Measurements from ENCODE around the gene TUBAL3.
"Not testable (repeated sequence)": the region's sequence is repeated elsewhere in the genome, so short reads cannot be mapped to it uniquely, and the experiment has no call there.

TUBAL3 gene

DNA sequence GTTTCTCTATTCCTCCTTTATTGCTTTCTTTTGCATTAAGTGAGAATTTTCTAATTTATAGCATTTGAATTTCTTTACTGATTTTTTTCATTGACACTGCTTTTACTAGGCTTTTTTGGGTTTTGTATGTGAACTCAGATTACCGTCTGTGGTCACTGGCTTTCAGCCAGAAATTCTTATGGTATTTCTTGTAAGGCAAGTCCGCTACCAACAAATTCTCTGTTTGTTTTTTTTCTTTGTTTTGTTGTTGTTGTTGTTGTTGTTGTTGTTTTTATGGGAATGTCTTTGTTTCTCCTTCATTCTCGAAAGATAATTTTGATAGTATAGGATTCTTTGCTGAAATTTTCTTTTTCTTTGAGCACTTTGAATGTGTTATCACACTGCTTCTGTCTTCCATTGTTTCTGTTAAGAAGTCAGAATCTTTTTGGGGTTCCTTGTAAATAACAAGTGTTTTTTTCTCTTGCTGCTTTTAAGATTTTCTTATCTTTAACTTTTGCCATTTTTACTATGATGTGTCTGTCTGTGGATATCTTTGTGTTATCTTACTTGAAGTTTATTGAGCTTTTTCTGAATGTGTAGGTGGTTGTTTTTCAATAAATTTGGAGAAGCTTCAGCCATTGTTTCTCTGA lies 15.0 kb upstream of the TUBAL3 start:
- DNase-seq: no peak

- DNase-seq: no peak
Observed at GRCh38 chr10:5418584-5418983, 14.0 kb upstream of the TUBAL3 start.

GRCh38 chr10:5416981-5417380 lies 12.4 kb upstream of the TUBAL3 start:
- DNase-seq: no peak

DNA sequence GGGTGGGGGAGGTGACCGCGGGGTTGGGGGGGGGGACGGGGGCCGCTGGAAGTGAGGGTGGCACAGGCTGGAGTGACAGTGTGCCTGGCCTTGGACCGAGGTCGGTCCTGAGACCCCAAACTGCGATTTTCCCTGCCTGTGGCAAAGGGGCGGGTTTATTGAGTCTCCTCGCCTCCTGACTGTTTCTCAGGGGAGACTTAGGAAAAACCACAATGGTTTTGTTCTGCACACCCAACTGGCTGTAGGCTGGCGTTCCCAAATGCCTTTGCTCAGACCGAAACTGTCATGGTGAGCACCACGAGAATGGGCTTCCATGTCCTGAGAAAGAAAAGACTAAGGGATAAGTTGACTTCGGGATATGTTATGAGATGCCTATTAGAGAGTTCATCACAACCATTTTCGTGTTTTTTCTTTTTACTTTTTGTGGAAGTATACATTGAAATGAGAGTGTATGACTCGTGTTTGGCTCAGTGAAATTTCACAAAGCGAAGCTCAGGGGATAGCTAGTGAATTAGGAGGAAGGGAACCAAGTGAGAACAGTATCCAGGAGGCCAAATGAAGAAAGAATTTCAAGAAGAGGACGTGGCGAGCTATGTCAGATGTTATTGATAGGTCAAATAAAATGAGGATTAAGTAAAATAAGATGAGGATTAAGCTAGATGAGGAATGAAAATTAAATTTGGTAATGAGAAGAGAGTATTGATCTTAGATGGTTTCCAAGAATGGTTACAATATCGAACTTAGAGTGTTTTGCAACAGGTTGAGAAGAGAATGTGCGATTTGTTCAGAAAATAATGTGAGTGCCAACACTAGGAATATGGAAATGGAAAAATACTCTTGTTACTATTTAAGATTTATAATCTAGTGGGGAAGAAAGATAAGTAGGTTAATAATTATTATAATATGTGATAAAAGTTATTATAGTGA lies 8.6 kb upstream of the TUBAL3 start:
- no peak for DNase-seq

DNA sequence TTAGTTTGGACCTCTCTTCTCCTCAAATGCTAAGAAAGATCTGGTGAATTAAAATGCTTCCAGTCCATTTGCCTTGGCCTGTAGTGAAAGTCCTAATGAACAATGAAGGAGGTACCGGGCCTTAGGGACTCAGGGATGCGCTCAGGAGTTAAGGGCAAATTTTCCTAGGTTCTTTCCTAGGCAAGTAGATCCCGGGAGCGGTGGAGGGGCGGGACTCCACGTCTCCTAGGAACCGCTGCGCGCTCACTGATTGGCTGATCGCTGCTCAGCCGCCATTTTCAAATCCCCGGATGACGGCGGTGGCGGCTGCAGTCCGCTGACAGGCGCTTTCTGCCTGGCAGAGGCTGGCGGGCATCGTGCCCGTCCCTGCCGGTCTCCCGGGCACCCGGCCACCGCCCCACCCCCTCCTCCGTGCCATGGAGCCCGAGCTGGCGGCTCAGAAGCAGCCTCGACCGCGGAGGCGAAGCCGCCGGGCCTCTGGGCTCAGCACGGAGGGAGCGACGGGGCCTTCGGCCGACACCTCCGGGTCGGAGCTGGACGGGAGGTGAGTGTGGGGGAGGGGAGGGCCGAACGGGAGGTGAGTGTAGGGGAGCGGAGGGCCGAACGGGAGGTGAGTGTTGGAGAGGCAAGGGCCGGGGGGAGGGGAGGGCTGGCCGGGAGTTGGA lies 7.8 kb upstream of the TUBAL3 start, which contains the start of gene NET1:
Gene NET1, plus strand, starts transcription at position 281 of the 665 bp plus-strand sequence. Its CDS starts 136 bp downstream, at position 417.
- peak; percentile 51 for DNase-seq

DNA sequence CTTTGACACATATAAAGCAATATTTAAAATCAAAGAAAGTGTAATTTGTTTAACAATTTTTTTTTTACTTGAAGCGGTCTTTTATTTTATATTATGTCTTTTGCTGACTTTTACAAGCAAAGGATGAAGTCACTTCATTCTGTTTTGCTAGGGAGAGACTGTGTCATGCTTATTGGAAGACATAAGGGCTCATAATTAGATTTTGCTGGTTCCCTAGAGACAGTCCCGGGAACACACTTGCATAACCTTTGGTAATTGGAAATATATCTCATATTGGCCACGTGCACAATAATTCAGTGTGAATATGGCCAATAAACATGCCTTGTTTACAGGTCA lies 7.3 kb upstream of the TUBAL3 start:
- DNase-seq: no peak

DNA sequence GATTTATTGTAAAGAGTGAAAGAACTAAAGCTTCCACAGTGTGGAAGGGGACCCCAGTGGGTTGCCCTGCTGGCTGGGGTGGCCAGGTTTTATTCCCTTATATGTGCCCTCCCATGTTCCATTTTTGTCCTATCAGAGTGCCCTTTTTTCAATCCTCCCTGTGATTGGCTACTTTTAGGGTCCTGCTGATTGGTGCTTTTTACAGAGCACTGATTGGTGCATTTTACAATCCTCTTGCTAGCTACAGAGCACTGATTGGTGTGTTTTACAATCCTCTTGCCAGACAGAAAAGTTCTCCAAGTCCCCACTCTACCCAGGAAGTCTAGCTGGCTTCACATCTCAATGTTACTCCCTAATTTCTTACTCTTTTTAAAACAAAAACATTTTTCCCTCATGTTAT lies 6.2 kb upstream of the TUBAL3 start:
- not testable (repeated sequence) for DNase-seq

DNA sequence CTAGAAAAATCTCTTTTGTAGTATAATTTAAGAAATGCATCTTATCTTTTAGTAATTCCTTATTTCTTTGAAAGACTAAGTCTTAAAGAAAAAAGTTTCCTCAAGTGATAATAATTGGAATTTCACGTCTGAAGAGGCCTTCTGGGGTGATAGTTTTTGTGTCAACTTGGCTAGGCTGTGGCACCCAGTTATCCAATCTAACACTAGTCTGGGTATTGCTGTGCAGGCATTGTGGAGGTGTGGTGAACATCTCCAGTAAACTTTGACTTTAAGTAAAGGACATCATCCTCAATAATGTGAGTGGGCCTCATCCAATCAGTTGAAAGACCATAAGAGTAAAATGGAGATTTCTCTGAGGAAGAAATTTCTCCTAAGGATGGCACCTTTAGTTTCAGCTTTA lies 2.3 kb upstream of the TUBAL3 start:
- no peak for DNase-seq

GRCh38 chr10:5402798-5403197 lies 1.8 kb downstream of the TUBAL3 start:
- DNase-seq: no peak

- no peak for DNase-seq
Observed at GRCh38 chr10:5400468-5401240, 4.0 kb downstream of the TUBAL3 start.

GRCh38 chr10:5399332-5399731 lies 5.3 kb downstream of the TUBAL3 start:
- no peak for DNase-seq

- no peak for DNase-seq
Observed at GRCh38 chr10:5396556-5397300, 7.9 kb downstream of the TUBAL3 start.

- no peak for DNase-seq
Observed at GRCh38 chr10:5395168-5395567, 9.5 kb downstream of the TUBAL3 start.

GRCh38 chr10:5393529-5393928 lies 11.1 kb downstream of the TUBAL3 start:
- DNase-seq: no peak

DNA sequence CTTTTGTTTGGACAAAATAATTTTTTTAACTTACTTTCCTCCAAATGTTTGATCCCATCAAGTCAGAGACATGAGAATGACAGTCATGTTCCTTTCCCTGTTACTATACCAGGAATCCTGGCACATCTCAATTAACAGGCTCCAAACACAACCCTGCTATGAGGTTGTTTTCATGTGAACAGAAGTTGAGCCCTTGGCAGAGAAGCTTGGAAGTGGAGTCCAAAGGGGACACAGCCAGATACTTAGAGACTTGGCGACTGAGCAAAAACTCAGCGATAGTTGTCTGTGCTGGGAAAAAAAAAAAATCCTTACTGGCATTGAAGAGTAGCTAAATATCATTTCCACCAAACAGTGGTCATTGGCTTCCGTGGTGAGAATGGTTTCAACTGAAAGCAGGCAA lies 12.8 kb downstream of the TUBAL3 start:
- no peak for DNase-seq

GRCh38 chr10:5390607-5391205 lies 13.9 kb downstream of the TUBAL3 start:
- no peak for DNase-seq

DNA sequence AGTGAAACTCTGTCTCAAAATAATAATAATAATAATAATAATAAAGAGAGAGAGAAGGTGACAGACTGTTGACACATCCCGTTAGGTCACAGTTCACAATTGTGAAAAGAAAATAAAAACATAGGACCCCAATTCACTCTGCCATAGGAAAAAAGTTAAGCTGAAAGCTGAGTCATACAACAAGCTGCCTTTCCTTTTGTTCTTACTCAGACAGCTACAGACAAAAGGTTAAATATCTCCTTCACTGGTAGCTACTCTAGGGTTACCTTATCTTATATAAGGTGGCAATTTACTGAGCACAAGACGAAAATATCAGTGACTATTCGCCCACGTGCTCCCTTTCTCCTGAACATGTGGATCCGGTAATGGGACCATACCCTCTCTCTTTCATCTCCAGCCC lies 17.5 kb downstream of the TUBAL3 start:
- no peak for DNase-seq

- no peak for DNase-seq
Observed at GRCh38 chr10:5385224-5385623, 19.4 kb downstream of the TUBAL3 start.

DNA sequence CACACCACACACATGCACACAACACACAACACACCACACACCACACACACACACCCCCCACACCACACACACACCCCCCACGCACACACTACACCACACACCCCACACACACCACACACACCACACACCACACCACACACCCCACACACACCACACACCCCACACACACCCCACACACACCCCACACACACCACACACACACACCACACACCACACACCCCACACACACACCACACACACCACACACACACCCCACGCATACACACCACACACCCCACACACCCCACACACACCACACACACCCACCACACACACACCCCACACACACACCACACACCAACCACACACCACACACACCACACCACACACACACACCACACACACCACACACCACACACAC lies 23.4 kb downstream of the TUBAL3 start:
- no peak for DNase-seq

DNA sequence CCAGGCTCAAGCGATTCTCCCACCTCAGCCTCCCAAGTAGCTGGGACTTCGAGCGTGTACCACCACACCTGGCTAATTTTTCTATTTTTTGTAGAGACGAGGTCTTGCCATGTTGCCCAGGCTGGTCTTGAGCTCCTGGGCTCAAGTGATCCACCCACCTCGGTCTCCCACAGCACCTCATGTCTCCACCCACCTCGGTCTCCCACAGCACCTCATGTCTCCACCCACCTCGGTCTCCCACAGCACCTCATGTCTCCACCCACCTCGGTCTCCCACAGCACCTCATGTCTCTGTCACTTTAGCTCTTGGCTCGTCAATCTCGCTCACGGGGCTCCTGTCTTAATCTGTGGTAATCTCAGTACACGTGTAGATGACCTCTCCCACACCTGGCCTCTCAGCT lies 24.2 kb downstream of the TUBAL3 start:
- not testable (repeated sequence) for DNase-seq

GRCh38 chr10:5379202-5379601 lies 25.4 kb downstream of the TUBAL3 start:
- DNase-seq: not testable (repeated sequence)

DNA sequence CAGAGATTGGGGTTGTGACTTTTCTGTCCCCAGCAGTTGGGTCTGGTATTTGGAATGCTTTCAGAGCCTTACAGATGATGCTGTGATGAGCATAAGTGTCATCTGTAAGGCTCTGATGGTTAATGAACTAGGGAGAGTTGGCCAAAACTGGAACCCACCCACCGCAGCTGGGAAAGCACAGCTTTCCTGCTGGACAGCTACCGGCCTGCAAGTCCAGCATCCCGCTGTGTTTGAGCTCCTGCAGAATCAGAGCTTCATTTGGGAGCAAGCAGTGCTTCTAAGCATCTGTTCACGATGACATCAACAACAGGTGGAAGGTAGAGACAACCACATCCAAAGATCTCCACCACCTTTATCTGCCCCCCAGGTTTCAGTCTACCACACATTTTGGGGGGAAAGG lies 28.2 kb downstream of the TUBAL3 start:
- no peak for DNase-seq
